ENCODE data around the gene EVC.

- TF ChIP-seq GATA2 (IDR thresholded peaks at IDR 0.05; ENCODE audit: low read depth, low read length): no peak
- TF ChIP-seq GATA3 (IDR thresholded peaks at IDR 0.05; ENCODE audit: low read depth, low read length): no peak
These were observed 36.1 kb downstream of the EVC start for GRCh38 chr4:5746829-5747737.

Data from SH-SY5Y (cell line).